ENCODE data around the gene STPG1.
A peak's percentile ranks its signal among the peaks of the same experiment; 100 is the strongest.

STPG1 gene

DNA sequence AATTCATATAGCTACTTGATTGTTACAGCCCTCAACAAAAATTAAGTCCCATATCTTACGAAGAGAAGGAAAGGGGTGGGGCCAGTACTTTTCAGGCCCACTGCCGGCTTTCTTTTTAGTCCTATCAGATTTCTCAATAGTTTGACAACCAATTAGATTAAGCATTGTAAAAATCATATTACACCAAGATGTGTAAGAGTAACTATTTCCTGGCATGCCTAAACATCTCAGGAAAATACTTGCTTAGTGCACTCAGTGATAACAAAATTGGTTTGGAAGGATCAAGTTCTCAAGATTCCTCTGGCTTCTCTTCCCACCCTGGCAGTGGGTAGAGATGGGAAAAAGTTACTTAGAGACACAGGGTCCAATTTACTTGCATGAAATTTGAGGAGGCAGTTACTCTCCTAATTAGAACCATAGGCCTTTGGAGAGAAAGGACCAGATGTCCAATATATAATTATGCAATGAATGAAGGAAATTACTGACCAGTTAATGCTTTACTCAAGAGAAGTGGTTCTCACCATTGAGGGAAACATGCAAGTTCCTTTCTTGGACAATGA, 30.1 kb downstream of the STPG1 start:
- no peaks in the 10 kb centered on the region for H3K79me1 ChIP-seq (ENCODE audit: low read length)
- peaks cover 0 to 6% of the 10 kb centered on the region in 2 experiments for H3K36me3 ChIP-seq (ENCODE audit: control insufficient read depth in 1 of 2, insufficient read depth in 2 of 2, low read length in 2 of 2)
- H2AFZ ChIP-seq (ENCODE audit: insufficient read depth, low read length, poor library complexity) = no peak overlapping the region
- H3K79me2 ChIP-seq (ENCODE audit: control insufficient read depth, insufficient read depth, low read length, poor library complexity) = no peaks in the 10 kb centered on the region
- H3K4me2 ChIP-seq (ENCODE audit: low read length) = no peak overlapping the region
- peak in 1 of 2 donors; percentile 43 for DNase-seq
- no peak overlapping the region for H4K91ac ChIP-seq (ENCODE audit: low read depth, low read length)
- no peak overlapping the region for H2AK5ac ChIP-seq (ENCODE audit: low read length)
- WGBS (ENCODE audit: extremely low coverage, insufficient coverage, insufficient read length) = no CpG with 5 or more reads among the region's 2 CpGs
- no peak overlapping the region for H2BK12ac ChIP-seq (ENCODE audit: low read length)
- no peak overlapping the region for H2BK120ac ChIP-seq (ENCODE audit: insufficient read depth, low read length, poor library complexity)
- no peaks in the 10 kb centered on the region for H3K27me3 ChIP-seq (ENCODE audit: insufficient read depth, low read length)
- H3K23ac ChIP-seq (ENCODE audit: low read length) = no peak overlapping the region
- no peak overlapping the region for H3K27ac ChIP-seq (ENCODE audit: low read depth, low read length)
- H3K4me3 ChIP-seq (ENCODE audit: low read depth, low read length) = no peak overlapping the region
- H3K4me1 ChIP-seq (ENCODE audit: control insufficient read depth in 1 of 2, insufficient read depth in 2 of 2, low read length in 2 of 2) = no peaks in the 10 kb centered on the region
- no peak overlapping the region for H3K18ac ChIP-seq (ENCODE audit: low read length)
- H4K12ac ChIP-seq (ENCODE audit: low read depth, low read length) = no peak overlapping the region
- H3K14ac ChIP-seq (ENCODE audit: low read length) = no peak overlapping the region
- no peak overlapping the region for H3K4ac ChIP-seq (ENCODE audit: low read depth, low read length)
- no peak overlapping the region for H4K8ac ChIP-seq (ENCODE audit: low read depth, low read length)
- no peak overlapping the region for H3K9ac ChIP-seq (ENCODE audit: low read length)
- H2BK5ac ChIP-seq (ENCODE audit: low read depth, low read length, poor library complexity) = no peak overlapping the region
- peaks cover 3% of the 10 kb centered on the region for H3K9me3 ChIP-seq (ENCODE audit: insufficient read depth, low read depth, low read length)

DNA sequence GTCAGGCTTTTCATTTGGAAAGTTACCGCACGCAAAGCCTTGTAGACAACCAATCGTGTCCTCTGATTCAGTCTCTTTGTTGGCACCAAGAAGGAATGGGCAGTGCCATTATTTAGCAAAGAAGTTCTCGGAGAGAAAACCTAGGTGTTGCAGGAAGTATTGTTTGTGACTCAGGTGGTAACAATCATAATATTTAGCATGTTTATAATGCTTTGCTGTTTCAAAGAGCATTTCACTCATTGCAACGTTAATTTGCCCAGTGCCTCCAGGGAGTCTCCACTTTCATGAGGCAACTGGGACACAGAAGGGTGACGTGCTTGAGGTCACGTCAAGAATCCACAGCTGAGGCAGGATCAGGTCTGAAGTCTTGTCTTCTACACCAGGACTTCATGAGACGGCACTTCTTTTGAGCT, 31.4 kb downstream of the STPG1 start:
- Histone ChIP-seq H3K9ac (ENCODE audit: low read length) (no peak overlapping the region), H3K36me3 (ENCODE audit: control insufficient read depth in 1 of 2, insufficient read depth in 2 of 2, low read length in 2 of 2) (peaks cover 0 to 2% of the 10 kb centered on the region in 2 experiments), H3K14ac (ENCODE audit: low read length) (no peak overlapping the region), H3K23ac (ENCODE audit: low read length) (no peak overlapping the region), H2AK5ac (ENCODE audit: low read length) (no peak overlapping the region), H3K79me2 (ENCODE audit: control insufficient read depth, insufficient read depth, low read length, poor library complexity) (no peaks in the 10 kb centered on the region), H3K4me3 (ENCODE audit: low read depth, low read length) (no peak overlapping the region), H3K27ac (ENCODE audit: low read depth, low read length) (no peak overlapping the region), H4K12ac (ENCODE audit: low read depth, low read length) (no peak overlapping the region), H3K9me3 (ENCODE audit: insufficient read depth, low read depth, low read length) (peaks cover 3% of the 10 kb centered on the region), H3K27me3 (ENCODE audit: insufficient read depth, low read length) (no peaks in the 10 kb centered on the region), H3K4ac (ENCODE audit: low read depth, low read length) (no peak overlapping the region), H3K18ac (ENCODE audit: low read length) (no peak overlapping the region), H2BK120ac (ENCODE audit: insufficient read depth, low read length, poor library complexity) (no peak overlapping the region), H2BK12ac (ENCODE audit: low read length) (no peak overlapping the region), H2BK5ac (ENCODE audit: low read depth, low read length, poor library complexity) (no peak overlapping the region), H4K8ac (ENCODE audit: low read depth, low read length) (no peak overlapping the region), H4K91ac (ENCODE audit: low read depth, low read length) (no peak overlapping the region), H2AFZ (ENCODE audit: insufficient read depth, low read length, poor library complexity) (no peak overlapping the region), H3K4me1 (ENCODE audit: control insufficient read depth in 1 of 2, insufficient read depth in 2 of 2, low read length in 2 of 2) (no peaks in the 10 kb centered on the region), H3K4me2 (ENCODE audit: low read length) (no peak overlapping the region), H3K79me1 (ENCODE audit: low read length) (no peaks in the 10 kb centered on the region)
- DNase-seq = peak; percentile 86 to 93
- no CpG with 5 or more reads among the region's 8 CpGs for WGBS (ENCODE audit: extremely low coverage, insufficient coverage, insufficient read length)

DNA sequence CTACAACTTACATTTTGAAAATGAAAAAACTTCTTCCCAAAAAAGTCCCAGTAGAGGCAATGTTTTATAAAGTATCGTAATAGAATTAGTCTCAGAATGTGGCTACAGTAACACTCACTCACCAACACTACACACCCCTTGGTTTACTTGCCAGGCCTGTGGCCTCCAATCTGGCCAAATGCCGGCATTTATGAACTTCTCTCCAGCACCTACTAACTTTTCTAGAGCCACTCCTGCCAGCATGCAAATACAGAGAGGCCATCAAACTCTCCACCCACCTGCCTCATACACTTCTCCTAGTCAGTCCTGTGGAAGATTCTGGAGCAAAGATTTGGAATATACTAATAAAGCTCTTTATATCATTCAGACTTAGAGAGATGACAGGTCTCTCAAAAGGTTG, 32.3 kb downstream of the STPG1 start:
- no peaks in the 10 kb centered on the region for H3K79me1 ChIP-seq (ENCODE audit: low read length)
- H2BK120ac ChIP-seq (ENCODE audit: insufficient read depth, low read length, poor library complexity) = no peak overlapping the region
- no peak overlapping the region for H4K12ac ChIP-seq (ENCODE audit: low read depth, low read length)
- H4K91ac ChIP-seq (ENCODE audit: low read depth, low read length) = no peak overlapping the region
- H3K9me3 ChIP-seq (ENCODE audit: insufficient read depth, low read depth, low read length) = no peaks in the 10 kb centered on the region
- no peak overlapping the region for H2AK5ac ChIP-seq (ENCODE audit: low read length)
- H3K4me3 ChIP-seq (ENCODE audit: low read depth, low read length) = no peak overlapping the region
- H3K4ac ChIP-seq (ENCODE audit: low read depth, low read length) = no peak overlapping the region
- no peak overlapping the region for H2BK12ac ChIP-seq (ENCODE audit: low read length)
- H3K79me2 ChIP-seq (ENCODE audit: control insufficient read depth, insufficient read depth, low read length, poor library complexity) = no peaks in the 10 kb centered on the region
- H3K36me3 ChIP-seq (ENCODE audit: control insufficient read depth in 1 of 2, insufficient read depth in 2 of 2, low read length in 2 of 2) = peaks cover 0 to 2% of the 10 kb centered on the region in 2 experiments
- H3K14ac ChIP-seq (ENCODE audit: low read length) = no peak overlapping the region
- H3K23ac ChIP-seq (ENCODE audit: low read length) = no peak overlapping the region
- no peak for DNase-seq
- no peaks in the 10 kb centered on the region for H3K4me1 ChIP-seq (ENCODE audit: control insufficient read depth in 1 of 2, insufficient read depth in 2 of 2, low read length in 2 of 2)
- no peak overlapping the region for H3K4me2 ChIP-seq (ENCODE audit: low read length)
- H2AFZ ChIP-seq (ENCODE audit: insufficient read depth, low read length, poor library complexity) = no peak overlapping the region
- WGBS (ENCODE audit: extremely low coverage, insufficient coverage, insufficient read length) = no CpG with 5 or more reads among the region's 2 CpGs
- H3K9ac ChIP-seq (ENCODE audit: low read length) = no peak overlapping the region
- H3K18ac ChIP-seq (ENCODE audit: low read length) = no peak overlapping the region
- H3K27me3 ChIP-seq (ENCODE audit: insufficient read depth, low read length) = no peaks in the 10 kb centered on the region
- H2BK5ac ChIP-seq (ENCODE audit: low read depth, low read length, poor library complexity) = no peak overlapping the region
- no peak overlapping the region for H4K8ac ChIP-seq (ENCODE audit: low read depth, low read length)
- no peak overlapping the region for H3K27ac ChIP-seq (ENCODE audit: low read depth, low read length)

DNA sequence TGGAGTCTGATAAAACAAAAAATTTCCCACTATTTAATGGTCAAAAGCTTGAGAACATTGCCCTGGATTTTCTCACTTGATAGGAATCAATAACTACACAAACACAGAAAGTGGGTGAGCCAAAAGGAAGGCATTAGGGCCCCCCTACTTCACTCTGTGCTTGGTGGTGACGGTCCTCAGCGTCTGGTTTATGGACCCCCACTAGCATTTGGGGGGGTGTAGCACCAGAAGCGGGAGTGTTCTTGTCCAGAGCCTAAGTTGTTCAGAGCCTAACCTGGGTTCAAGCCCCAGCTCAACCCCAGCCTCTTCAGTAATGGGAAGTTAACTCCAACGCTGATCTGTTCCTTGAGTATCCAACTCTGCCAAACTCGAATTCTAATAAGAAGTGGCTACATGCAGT, 33.1 kb downstream of the STPG1 start:
- no peaks in the 10 kb centered on the region for H3K27me3 ChIP-seq (ENCODE audit: insufficient read depth, low read length)
- H2BK5ac ChIP-seq (ENCODE audit: low read depth, low read length, poor library complexity) = no peak overlapping the region
- H3K14ac ChIP-seq (ENCODE audit: low read length) = no peak overlapping the region
- no peak overlapping the region for H3K4me2 ChIP-seq (ENCODE audit: low read length)
- H4K8ac ChIP-seq (ENCODE audit: low read depth, low read length) = no peak overlapping the region
- no peaks in the 10 kb centered on the region for H3K4me1 ChIP-seq (ENCODE audit: control insufficient read depth in 1 of 2, insufficient read depth in 2 of 2, low read length in 2 of 2)
- H3K4me3 ChIP-seq (ENCODE audit: low read depth, low read length) = no peak overlapping the region
- no peak overlapping the region for H2BK120ac ChIP-seq (ENCODE audit: insufficient read depth, low read length, poor library complexity)
- H3K9me3 ChIP-seq (ENCODE audit: insufficient read depth, low read depth, low read length) = no peaks in the 10 kb centered on the region
- H3K79me1 ChIP-seq (ENCODE audit: low read length) = no peaks in the 10 kb centered on the region
- DNase-seq = no peak
- no peak overlapping the region for H3K23ac ChIP-seq (ENCODE audit: low read length)
- H2AFZ ChIP-seq (ENCODE audit: insufficient read depth, low read length, poor library complexity) = no peak overlapping the region
- no peak overlapping the region for H3K27ac ChIP-seq (ENCODE audit: low read depth, low read length)
- no peak overlapping the region for H4K12ac ChIP-seq (ENCODE audit: low read depth, low read length)
- no peak overlapping the region for H3K9ac ChIP-seq (ENCODE audit: low read length)
- WGBS (ENCODE audit: extremely low coverage, insufficient coverage, insufficient read length) = no CpG with 5 or more reads among the region's 5 CpGs
- no peak overlapping the region for H4K91ac ChIP-seq (ENCODE audit: low read depth, low read length)
- peaks cover 0 to 2% of the 10 kb centered on the region in 2 experiments for H3K36me3 ChIP-seq (ENCODE audit: control insufficient read depth in 1 of 2, insufficient read depth in 2 of 2, low read length in 2 of 2)
- H2BK12ac ChIP-seq (ENCODE audit: low read length) = no peak overlapping the region
- H3K79me2 ChIP-seq (ENCODE audit: control insufficient read depth, insufficient read depth, low read length, poor library complexity) = no peaks in the 10 kb centered on the region
- no peak overlapping the region for H2AK5ac ChIP-seq (ENCODE audit: low read length)
- no peak overlapping the region for H3K18ac ChIP-seq (ENCODE audit: low read length)
- no peak overlapping the region for H3K4ac ChIP-seq (ENCODE audit: low read depth, low read length)
